Mucosa of descending colon (tissue), 3 donors: ENCODE data around the gene HRK. TPM values are rescaled to one million over a fixed set of nuclear protein-coding genes. Genes with fewer than 3 reads are reported as not detected.
"Not testable (repeated sequence)": the region's sequence is repeated elsewhere in the genome, so short reads cannot be mapped to it uniquely, and the experiment has no call there.

Experiments used
- ATAC-seq: fragments of 200-7000 bp; cut with Tn5 transposase; one replicate; pipeline ENCODE4 v1.9.1; 2020; ENCODE audit warnings: mild to moderate bottlenecking, moderate library complexity
- DNase-seq, 3 donors: peaks; one replicate each; pipeline ENCODE4 v3.0.0-alpha.2; 2020
- H3K36me3 ChIP-seq: fragments of 200-600 bp; one replicate; pipeline ENCODE4 v1.8.0; 2021; ENCODE audit warnings: low read depth, mild to moderate bottlenecking
- H3K4me1 ChIP-seq: fragments of 200-600 bp; one replicate; pipeline ENCODE4 v1.8.0; 2021; ENCODE audit warnings: low read depth, mild to moderate bottlenecking
- H3K4me3 ChIP-seq: fragments of 200-600 bp; one replicate; pipeline ENCODE4 v1.8.0; 2021; ENCODE audit warnings: mild to moderate bottlenecking
- H3K9me3 ChIP-seq: fragments of 200-600 bp; one replicate; pipeline ENCODE4 v1.8.0; 2021; ENCODE audit warnings: mild to moderate bottlenecking
- intact Hi-C, 2 donors: fragments of 100-400 bp; cut with DNase I in 1 of 2; cut with micrococcal nuclease in 1 of 2; formaldehyde crosslinking; loops; one replicate each; pipeline versions ENCODE4 v1.11.0 to v1.11.1; 2022; cut with DNase I, micrococcal nuclease
- total RNA-seq, 3 donors: library from RNA; stranded (reverse); fragmentation: NEBNext Ultra II Directional in 2 of 3; extraction: Animal tissue kit (Norgen Biotek cat#: 25700) in 2 of 3; gene quantifications; one replicate each; pipeline versions ENCODE4 v1.2.1 to v1.2.4, GENCODE V29; 2021 to 2023
- TF ChIP-seq, protein P1 (sequence below): fragments of 200-600 bp; IDR thresholded peaks from one replicate; pipeline ENCODE4 v1.8.0; 2022; ENCODE audit warnings: antibody characterized with exemption, mild to moderate bottlenecking
- donor health status: DM: no; HTN: no; CAD: no; lungs with moderate emphysema.
- donor health status: DM: no; HTN: no; CAD: no.
- donor health status: DM: no; HTN: yes; CAD: no.

The HRK gene
- total RNA-seq, 3 donors from 2014 or later = 0.22 to 1.0 (median 0.25) TPM

GRCh38 chr12:116820064-116820656 is 61.1 kb downstream of the HRK start:
- ATAC-seq = no peak
- no peak overlapping the region for H3K4me3 ChIP-seq
- no peaks in the 10 kb centered on the region for H3K9me3 ChIP-seq
- TF ChIP-seq, protein P1, sequence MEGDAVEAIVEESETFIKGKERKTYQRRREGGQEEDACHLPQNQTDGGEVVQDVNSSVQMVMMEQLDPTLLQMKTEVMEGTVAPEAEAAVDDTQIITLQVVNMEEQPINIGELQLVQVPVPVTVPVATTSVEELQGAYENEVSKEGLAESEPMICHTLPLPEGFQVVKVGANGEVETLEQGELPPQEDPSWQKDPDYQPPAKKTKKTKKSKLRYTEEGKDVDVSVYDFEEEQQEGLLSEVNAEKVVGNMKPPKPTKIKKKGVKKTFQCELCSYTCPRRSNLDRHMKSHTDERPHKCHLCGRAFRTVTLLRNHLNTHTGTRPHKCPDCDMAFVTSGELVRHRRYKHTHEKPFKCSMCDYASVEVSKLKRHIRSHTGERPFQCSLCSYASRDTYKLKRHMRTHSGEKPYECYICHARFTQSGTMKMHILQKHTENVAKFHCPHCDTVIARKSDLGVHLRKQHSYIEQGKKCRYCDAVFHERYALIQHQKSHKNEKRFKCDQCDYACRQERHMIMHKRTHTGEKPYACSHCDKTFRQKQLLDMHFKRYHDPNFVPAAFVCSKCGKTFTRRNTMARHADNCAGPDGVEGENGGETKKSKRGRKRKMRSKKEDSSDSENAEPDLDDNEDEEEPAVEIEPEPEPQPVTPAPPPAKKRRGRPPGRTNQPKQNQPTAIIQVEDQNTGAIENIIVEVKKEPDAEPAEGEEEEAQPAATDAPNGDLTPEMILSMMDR = no peak
- no peaks in the 10 kb centered on the region for H3K36me3 ChIP-seq
- DNase-seq = no peak
- H3K4me1 ChIP-seq = no peaks in the 10 kb centered on the region
- intact Hi-C loops = no loop called here

- DNase-seq (peak; percentile 92 to 93 (median 92)), ATAC-seq (peak; percentile 95)
- H3K9me3 ChIP-seq = no peaks in the 10 kb centered on the region
- peak overlapping the region; percentile 63 for H3K4me3 ChIP-seq
- H3K36me3 ChIP-seq = no peaks in the 10 kb centered on the region
- TF ChIP-seq, protein P1 = no peak
- intact Hi-C loops = no loop called here
- no peaks in the 10 kb centered on the region for H3K4me1 ChIP-seq
These were observed 62.1 kb downstream of the HRK start for GRCh38 chr12:116818948-116819832.

- Histone ChIP-seq H3K36me3 (no peaks in the 10 kb centered on the region), H3K4me1 (no peaks in the 10 kb centered on the region), H3K9me3 (no peaks in the 10 kb centered on the region), H3K4me3 (no peak overlapping the region)
- no peak for ATAC-seq
- TF ChIP-seq, protein P1 = no peak
- peak in 1 of 3 donors; percentile 26 for DNase-seq
- intact Hi-C loops = no loop called here
These were observed 62.8 kb downstream of the HRK start for GRCh38 chr12:116818341-116818856.

DNA sequence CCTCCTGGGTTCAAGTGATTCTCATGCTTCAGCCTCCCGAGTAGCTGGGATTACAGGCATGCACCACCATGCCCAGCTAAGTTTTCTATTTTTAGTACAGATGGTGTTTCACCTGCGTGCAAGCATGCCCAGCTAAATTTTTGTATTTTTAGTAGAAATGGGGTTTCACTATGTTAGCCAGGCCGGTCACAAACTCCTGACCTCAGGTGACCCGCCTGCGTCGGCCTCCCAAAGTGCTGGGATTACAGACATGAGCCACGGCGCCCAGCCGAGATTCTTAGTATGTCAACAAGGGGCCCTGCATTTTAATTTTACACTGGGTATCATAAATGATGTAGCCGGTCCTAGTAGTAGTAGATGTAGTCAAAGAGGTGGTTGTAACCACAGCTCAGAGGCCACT is 66.5 kb downstream of the HRK start:
- DNase-seq, H3K36me3 ChIP-seq, H3K9me3 ChIP-seq, H3K4me1 ChIP-seq, H3K4me3 ChIP-seq, intact Hi-C loops, ATAC-seq: not testable (repeated sequence)

GRCh38 chr12:116813271-116814041 is 67.8 kb downstream of the HRK start:
- Histone ChIP-seq H3K9me3 (no peaks in the 10 kb centered on the region), H3K36me3 (no peaks in the 10 kb centered on the region), H3K4me3 (no peak overlapping the region), H3K4me1 (no peaks in the 10 kb centered on the region)
- no peak for DNase-seq
- TF ChIP-seq, protein P1 = no peak
- intact Hi-C loops = no loop called here
- no peak for ATAC-seq
